ENCODE data around the gene GLUD1.
"Not testable (repeated sequence)": the region's sequence is repeated elsewhere in the genome, so short reads cannot be mapped to it uniquely, and the experiment has no call there.

The GLUD1 gene

GRCh38 chr10:87083576-87084290 is 10.9 kb downstream of the GLUD1 start:
- H3K4me1 ChIP-seq (ENCODE audit: control insufficient read depth, insufficient read depth, low read length); POLR2A ChIA-PET; H3K4me3 ChIP-seq (ENCODE audit: low read depth, low read length); H3K9me3 ChIP-seq (ENCODE audit: control insufficient read depth, insufficient read depth, low read depth, low read length); H3K36me3 ChIP-seq (ENCODE audit: control insufficient read depth in 2 of 2, insufficient read depth in 1 of 2, low read length in 2 of 2); H3K27ac ChIP-seq (ENCODE audit: extremely low read depth, low read depth, low read length): not testable (repeated sequence)
- peak; percentile 31; the same call in 1 of the 2 replicates for TF ChIP-seq ZIC2 (tag by site-specific recombination; IDR thresholded peaks at IDR 0.05)
- TF ChIP-seq ZNF121 (tag by site-specific recombination; IDR thresholded peaks at IDR 0.05): peak; percentile 57; the same call in 1 of the 2 replicates
- TF ChIP-seq ZNF629 (tag by site-specific recombination; IDR thresholded peaks at IDR 0.05): peak; percentile 72
- TF ChIP-seq GFI1B (tag by site-specific recombination; IDR thresholded peaks at IDR 0.05): peak; percentile 80
- TF ChIP-seq ATF2 (tag by site-specific recombination; IDR thresholded peaks at IDR 0.05; ENCODE audit: low read depth): peak; percentile 81
- CTCF ChIA-PET: interaction anchor here (0.9 to 1.8 kb wide), 2 partner anchors 8 to 117 kb away, joined by 3 to 5 read pairs; no protein-coding TSS in a partner anchor

- not testable (repeated sequence) for H3K4me1 ChIP-seq (ENCODE audit: control insufficient read depth, insufficient read depth, low read length); H3K9me3 ChIP-seq (ENCODE audit: control insufficient read depth, insufficient read depth, low read depth, low read length); H3K36me3 ChIP-seq (ENCODE audit: control insufficient read depth in 2 of 2, insufficient read depth in 1 of 2, low read length in 2 of 2); H3K4me3 ChIP-seq (ENCODE audit: low read depth, low read length); H3K27ac ChIP-seq (ENCODE audit: extremely low read depth, low read depth, low read length)
- ChIA-PET CTCF (interaction anchor here (1.8 kb wide), 1 partner anchor 10 kb away, joined by 5 read pairs; no protein-coding TSS in a partner anchor), POLR2A (interaction anchor here (0.7 kb wide), 1 partner anchor 11 kb away, joined by 4 read pairs; no protein-coding TSS in a partner anchor)
These were observed 12.4 kb downstream of the GLUD1 start for GRCh38 chr10:87082219-87082618.

GRCh38 chr10:87081574-87081973 is 13.1 kb downstream of the GLUD1 start:
- H3K36me3 ChIP-seq (ENCODE audit: control insufficient read depth in 2 of 2, insufficient read depth in 1 of 2, low read length in 2 of 2); CTCF ChIA-PET; H3K27ac ChIP-seq (ENCODE audit: extremely low read depth, low read depth, low read length); H3K9me3 ChIP-seq (ENCODE audit: control insufficient read depth, insufficient read depth, low read depth, low read length); H3K4me1 ChIP-seq (ENCODE audit: control insufficient read depth, insufficient read depth, low read length); H3K4me3 ChIP-seq (ENCODE audit: low read depth, low read length): not testable (repeated sequence)
- POLR2A ChIA-PET: interaction anchor here (0.7 kb wide), 1 partner anchor 12 kb away, joined by 4 read pairs; no protein-coding TSS in a partner anchor

GRCh38 chr10:87080621-87081020 is 14.0 kb downstream of the GLUD1 start:
- H3K36me3 ChIP-seq (ENCODE audit: control insufficient read depth in 2 of 2, insufficient read depth in 1 of 2, low read length in 2 of 2); H3K9me3 ChIP-seq (ENCODE audit: control insufficient read depth, insufficient read depth, low read depth, low read length); H3K4me3 ChIP-seq (ENCODE audit: low read depth, low read length); POLR2A ChIA-PET; CTCF ChIA-PET; H3K27ac ChIP-seq (ENCODE audit: extremely low read depth, low read depth, low read length); H3K4me1 ChIP-seq (ENCODE audit: control insufficient read depth, insufficient read depth, low read length): not testable (repeated sequence)

GRCh38 chr10:87079106-87079836 is 15.4 kb downstream of the GLUD1 start:
- Histone ChIP-seq H3K36me3 (ENCODE audit: control insufficient read depth in 2 of 2, insufficient read depth in 1 of 2, low read length in 2 of 2) (peaks cover 6 to 7% of the 10 kb centered on the region in 2 experiments; a peak in 2 of 3 replicates), H3K4me1 (ENCODE audit: control insufficient read depth, insufficient read depth, low read length) (peaks cover 4% of the 10 kb centered on the region; the same call in 1 of the 2 replicates), H3K4me3 (ENCODE audit: low read depth, low read length) (no peak overlapping the region), H3K27ac (ENCODE audit: extremely low read depth, low read depth, low read length) (no peak overlapping the region), H3K9me3 (ENCODE audit: control insufficient read depth, insufficient read depth, low read depth, low read length) (no peaks in the 10 kb centered on the region)
- TF ChIP-seq ZNF692 (tag by site-specific recombination; IDR thresholded peaks at IDR 0.05) (no peak), ZNF148 (tag by site-specific recombination; IDR thresholded peaks at IDR 0.05; ENCODE audit: borderline replicate concordance) (no peak), BCL11A (tag by site-specific recombination; IDR thresholded peaks at IDR 0.05; ENCODE audit: low read depth) (no peak)
- POLR2A ChIA-PET: no interaction called here
- CTCF ChIA-PET: no interaction called here

- POLR2A ChIA-PET: not testable (repeated sequence)
These were observed 18.2 kb downstream of the GLUD1 start for GRCh38 chr10:87076421-87076820.

More at GRCh38 chr10:87076421-87076820, 18.2 kb downstream of the GLUD1 start:
- H3K36me3 ChIP-seq (ENCODE audit: control insufficient read depth in 2 of 2, insufficient read depth in 1 of 2, low read length in 2 of 2): peaks cover 15 to 32% of the 10 kb centered on the region in 2 experiments; a peak in 2 of 3 replicates
- H3K9me3 ChIP-seq (ENCODE audit: control insufficient read depth, insufficient read depth, low read depth, low read length); H3K4me3 ChIP-seq (ENCODE audit: low read depth, low read length); H3K4me1 ChIP-seq (ENCODE audit: control insufficient read depth, insufficient read depth, low read length); H3K27ac ChIP-seq (ENCODE audit: extremely low read depth, low read depth, low read length): not testable (repeated sequence)
- CTCF ChIA-PET: interaction anchor here (0.7 kb wide), 1 partner anchor 9 kb away, joined by 5 read pairs; no protein-coding TSS in a partner anchor
